ENCODE data around the gene OSER1. TPM values are rescaled to one million over a fixed set of nuclear protein-coding genes. Genes with fewer than 3 reads are reported as not detected.

OSER1 gene
- polyA plus RNA-seq, 1 of the 3 experiments (the other 2 are of a cell fraction): 22.3 TPM

DNA sequence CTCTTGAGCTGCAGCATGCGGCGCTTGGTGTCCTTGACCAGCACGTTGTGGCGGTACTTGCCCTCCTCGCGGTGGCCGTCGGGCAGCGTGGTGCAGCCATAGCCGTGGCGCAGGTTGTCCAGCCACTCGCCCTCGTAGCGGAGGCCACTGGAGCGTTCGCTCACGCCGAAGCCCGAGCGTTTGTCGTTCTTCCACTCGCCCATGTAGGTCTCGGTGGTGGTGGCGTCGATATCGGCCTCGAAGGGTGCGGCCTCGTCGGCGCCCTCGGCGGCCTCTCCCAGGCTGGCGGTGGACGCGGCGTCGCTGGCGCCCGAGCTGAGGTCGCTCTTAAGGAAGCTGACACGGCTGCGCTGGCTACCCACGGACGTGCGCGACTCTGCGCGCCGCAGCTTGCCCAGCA lies 50.9 kb downstream of the OSER1 start:
- 93% methylated on average over 8 of the region's 50 CpGs for WGBS (ENCODE audit: low lambda C conversion rate)
- H3K9ac ChIP-seq: no peak overlapping the region
- no peak overlapping the region for H3K27ac ChIP-seq (ENCODE audit: low read depth in 2 of 2, low read length in 1 of 2)
- H3K4me1 ChIP-seq (ENCODE audit: control insufficient read depth in 1 of 2, insufficient read depth in 2 of 2, low read depth in 1 of 2, low read length in 1 of 2): no peaks in the 10 kb centered on the region
- ChIA-PET CTCF (no interaction called here), POLR2A (no interaction called here)
- H4K20me1 ChIP-seq (ENCODE audit: insufficient read depth): no peaks in the 10 kb centered on the region
- no peaks in the 10 kb centered on the region for H3K9me3 ChIP-seq
- H3K9me2 ChIP-seq: no peaks in the 10 kb centered on the region
- no peaks in the 10 kb centered on the region for H3F3A ChIP-seq (replicated peaks; ENCODE audit: insufficient read depth)
- H3K27me3 ChIP-seq (ENCODE audit: insufficient read depth): no peaks in the 10 kb centered on the region
- TF ChIP-seq YY1 (IDR thresholded peaks at IDR 0.05; ENCODE audit: low read depth): no peak
- TF ChIP-seq JUND (IDR thresholded peaks at IDR 0.05): no peak
- no peak for TF ChIP-seq GABPA (IDR thresholded peaks at IDR 0.05; ENCODE audit: low read depth)
- TF ChIP-seq, protein P1, sequence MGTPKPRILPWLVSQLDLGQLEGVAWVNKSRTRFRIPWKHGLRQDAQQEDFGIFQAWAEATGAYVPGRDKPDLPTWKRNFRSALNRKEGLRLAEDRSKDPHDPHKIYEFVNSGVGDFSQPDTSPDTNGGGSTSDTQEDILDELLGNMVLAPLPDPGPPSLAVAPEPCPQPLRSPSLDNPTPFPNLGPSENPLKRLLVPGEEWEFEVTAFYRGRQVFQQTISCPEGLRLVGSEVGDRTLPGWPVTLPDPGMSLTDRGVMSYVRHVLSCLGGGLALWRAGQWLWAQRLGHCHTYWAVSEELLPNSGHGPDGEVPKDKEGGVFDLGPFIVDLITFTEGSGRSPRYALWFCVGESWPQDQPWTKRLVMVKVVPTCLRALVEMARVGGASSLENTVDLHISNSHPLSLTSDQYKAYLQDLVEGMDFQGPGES (IDR thresholded peaks at IDR 0.05; ENCODE audit: low read depth, low read length): no peak
- no peak for TF ChIP-seq RAD21 (IDR thresholded peaks at IDR 0.05; ENCODE audit: low read length)
- TF ChIP-seq, protein P2, sequence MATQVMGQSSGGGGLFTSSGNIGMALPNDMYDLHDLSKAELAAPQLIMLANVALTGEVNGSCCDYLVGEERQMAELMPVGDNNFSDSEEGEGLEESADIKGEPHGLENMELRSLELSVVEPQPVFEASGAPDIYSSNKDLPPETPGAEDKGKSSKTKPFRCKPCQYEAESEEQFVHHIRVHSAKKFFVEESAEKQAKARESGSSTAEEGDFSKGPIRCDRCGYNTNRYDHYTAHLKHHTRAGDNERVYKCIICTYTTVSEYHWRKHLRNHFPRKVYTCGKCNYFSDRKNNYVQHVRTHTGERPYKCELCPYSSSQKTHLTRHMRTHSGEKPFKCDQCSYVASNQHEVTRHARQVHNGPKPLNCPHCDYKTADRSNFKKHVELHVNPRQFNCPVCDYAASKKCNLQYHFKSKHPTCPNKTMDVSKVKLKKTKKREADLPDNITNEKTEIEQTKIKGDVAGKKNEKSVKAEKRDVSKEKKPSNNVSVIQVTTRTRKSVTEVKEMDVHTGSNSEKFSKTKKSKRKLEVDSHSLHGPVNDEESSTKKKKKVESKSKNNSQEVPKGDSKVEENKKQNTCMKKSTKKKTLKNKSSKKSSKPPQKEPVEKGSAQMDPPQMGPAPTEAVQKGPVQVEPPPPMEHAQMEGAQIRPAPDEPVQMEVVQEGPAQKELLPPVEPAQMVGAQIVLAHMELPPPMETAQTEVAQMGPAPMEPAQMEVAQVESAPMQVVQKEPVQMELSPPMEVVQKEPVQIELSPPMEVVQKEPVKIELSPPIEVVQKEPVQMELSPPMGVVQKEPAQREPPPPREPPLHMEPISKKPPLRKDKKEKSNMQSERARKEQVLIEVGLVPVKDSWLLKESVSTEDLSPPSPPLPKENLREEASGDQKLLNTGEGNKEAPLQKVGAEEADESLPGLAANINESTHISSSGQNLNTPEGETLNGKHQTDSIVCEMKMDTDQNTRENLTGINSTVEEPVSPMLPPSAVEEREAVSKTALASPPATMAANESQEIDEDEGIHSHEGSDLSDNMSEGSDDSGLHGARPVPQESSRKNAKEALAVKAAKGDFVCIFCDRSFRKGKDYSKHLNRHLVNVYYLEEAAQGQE (IDR thresholded peaks at IDR 0.05; ENCODE audit: low read depth, low read length): no peak
- no peak for TF ChIP-seq SMC3 (IDR thresholded peaks at IDR 0.05; ENCODE audit: low read depth, low read length)
- H3K79me2 ChIP-seq (ENCODE audit: insufficient read depth): no peaks in the 10 kb centered on the region
- H3K4me2 ChIP-seq: no peak overlapping the region
- H2AFZ ChIP-seq (ENCODE audit: low read depth): no peak overlapping the region
- no peak overlapping the region for H3K4me3 ChIP-seq (ENCODE audit: low read depth in 2 of 2, low read length in 1 of 2)
- no peaks in the 10 kb centered on the region for H3K36me3 ChIP-seq (replicated peaks in 1 of 2; ENCODE audit: control insufficient read depth in 1 of 2, insufficient read depth in 2 of 2, low read length in 1 of 2)
- no peak for DNase-seq

DNA sequence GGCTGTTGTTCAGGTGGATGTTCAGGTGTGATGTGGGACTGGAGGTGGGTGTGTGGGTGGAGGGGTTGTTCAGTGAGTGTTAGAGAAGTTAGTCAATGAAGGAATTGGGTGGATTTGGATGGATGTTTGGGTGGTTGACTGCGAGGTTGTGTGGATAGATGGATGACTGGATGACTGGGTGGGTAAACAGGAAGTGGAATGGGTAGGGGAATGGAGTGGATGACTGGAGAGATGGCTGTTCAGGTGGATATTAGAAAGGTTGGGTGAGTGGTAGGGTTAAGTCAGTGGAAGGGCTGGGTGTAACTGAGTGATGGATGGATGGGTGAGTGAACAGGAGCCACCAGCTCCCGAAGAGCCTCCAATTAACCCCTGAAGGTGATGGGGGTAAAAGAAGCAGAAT lies 51.4 kb downstream of the OSER1 start:
- no peak overlapping the region for H3K4me2 ChIP-seq
- no peak for DNase-seq
- H2AFZ ChIP-seq (ENCODE audit: low read depth): no peak overlapping the region
- no peaks in the 10 kb centered on the region for H3K4me1 ChIP-seq (ENCODE audit: control insufficient read depth in 1 of 2, insufficient read depth in 2 of 2, low read depth in 1 of 2, low read length in 1 of 2)
- H3F3A ChIP-seq (replicated peaks; ENCODE audit: insufficient read depth): no peaks in the 10 kb centered on the region
- H3K9me3 ChIP-seq: no peaks in the 10 kb centered on the region
- POLR2A ChIA-PET: no interaction called here
- no peak overlapping the region for H3K4me3 ChIP-seq (ENCODE audit: low read depth in 2 of 2, low read length in 1 of 2)
- H3K27ac ChIP-seq (ENCODE audit: low read depth in 2 of 2, low read length in 1 of 2): no peak overlapping the region
- CTCF ChIA-PET: interaction anchor here (1.7 kb wide), 1 partner anchor 42 kb away, joined by 7 read pairs; no protein-coding TSS in a partner anchor
- 88% methylated on average over 2 of the region's 2 CpGs for WGBS (ENCODE audit: low lambda C conversion rate)
- H3K79me2 ChIP-seq (ENCODE audit: insufficient read depth): no peaks in the 10 kb centered on the region
- H3K9me2 ChIP-seq: no peaks in the 10 kb centered on the region
- H3K9ac ChIP-seq: no peak overlapping the region
- no peaks in the 10 kb centered on the region for H3K27me3 ChIP-seq (ENCODE audit: insufficient read depth)
- no peaks in the 10 kb centered on the region for H4K20me1 ChIP-seq (ENCODE audit: insufficient read depth)
- no peaks in the 10 kb centered on the region for H3K36me3 ChIP-seq (replicated peaks in 1 of 2; ENCODE audit: control insufficient read depth in 1 of 2, insufficient read depth in 2 of 2, low read length in 1 of 2)
- TF ChIP-seq, protein P3, sequence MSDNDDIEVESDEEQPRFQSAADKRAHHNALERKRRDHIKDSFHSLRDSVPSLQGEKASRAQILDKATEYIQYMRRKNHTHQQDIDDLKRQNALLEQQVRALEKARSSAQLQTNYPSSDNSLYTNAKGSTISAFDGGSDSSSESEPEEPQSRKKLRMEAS (IDR thresholded peaks at IDR 0.05; ENCODE audit: low read depth): no peak
- TF ChIP-seq, protein P4, sequence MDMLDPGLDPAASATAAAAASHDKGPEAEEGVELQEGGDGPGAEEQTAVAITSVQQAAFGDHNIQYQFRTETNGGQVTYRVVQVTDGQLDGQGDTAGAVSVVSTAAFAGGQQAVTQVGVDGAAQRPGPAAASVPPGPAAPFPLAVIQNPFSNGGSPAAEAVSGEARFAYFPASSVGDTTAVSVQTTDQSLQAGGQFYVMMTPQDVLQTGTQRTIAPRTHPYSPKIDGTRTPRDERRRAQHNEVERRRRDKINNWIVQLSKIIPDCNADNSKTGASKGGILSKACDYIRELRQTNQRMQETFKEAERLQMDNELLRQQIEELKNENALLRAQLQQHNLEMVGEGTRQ (IDR thresholded peaks at IDR 0.05; ENCODE audit: borderline replicate concordance, low read depth, low read length): no peak
- TF ChIP-seq EP300 (IDR thresholded peaks at IDR 0.05; ENCODE audit: borderline replicate concordance in 1 of 2, low read depth in 1 of 2, low read length in 1 of 2): no peak
- TF ChIP-seq MXI1 (IDR thresholded peaks at IDR 0.05; ENCODE audit: low read depth, low read length): no peak
- no peak for TF ChIP-seq YY1 (IDR thresholded peaks at IDR 0.05; ENCODE audit: low read depth)
- TF ChIP-seq TAF1 (IDR thresholded peaks at IDR 0.05; ENCODE audit: borderline replicate concordance, low read depth, low read length): no peak
- TF ChIP-seq SIN3A (IDR thresholded peaks at IDR 0.05; ENCODE audit: borderline replicate concordance, low read depth, low read length): no peak
- TF ChIP-seq, protein P2 (IDR thresholded peaks at IDR 0.05; ENCODE audit: low read depth, low read length): no peak
- TF ChIP-seq, protein P5, sequence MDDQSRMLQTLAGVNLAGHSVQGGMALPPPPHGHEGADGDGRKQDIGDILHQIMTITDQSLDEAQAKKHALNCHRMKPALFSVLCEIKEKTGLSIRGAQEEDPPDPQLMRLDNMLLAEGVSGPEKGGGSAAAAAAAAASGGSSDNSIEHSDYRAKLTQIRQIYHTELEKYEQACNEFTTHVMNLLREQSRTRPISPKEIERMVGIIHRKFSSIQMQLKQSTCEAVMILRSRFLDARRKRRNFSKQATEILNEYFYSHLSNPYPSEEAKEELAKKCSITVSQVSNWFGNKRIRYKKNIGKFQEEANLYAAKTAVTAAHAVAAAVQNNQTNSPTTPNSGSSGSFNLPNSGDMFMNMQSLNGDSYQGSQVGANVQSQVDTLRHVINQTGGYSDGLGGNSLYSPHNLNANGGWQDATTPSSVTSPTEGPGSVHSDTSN (IDR thresholded peaks at IDR 0.05): no peak
- no peak for TF ChIP-seq RAD21 (IDR thresholded peaks at IDR 0.05; ENCODE audit: low read length)
- TF ChIP-seq, protein P6, sequence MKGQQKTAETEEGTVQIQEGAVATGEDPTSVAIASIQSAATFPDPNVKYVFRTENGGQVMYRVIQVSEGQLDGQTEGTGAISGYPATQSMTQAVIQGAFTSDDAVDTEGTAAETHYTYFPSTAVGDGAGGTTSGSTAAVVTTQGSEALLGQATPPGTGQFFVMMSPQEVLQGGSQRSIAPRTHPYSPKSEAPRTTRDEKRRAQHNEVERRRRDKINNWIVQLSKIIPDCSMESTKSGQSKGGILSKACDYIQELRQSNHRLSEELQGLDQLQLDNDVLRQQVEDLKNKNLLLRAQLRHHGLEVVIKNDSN (IDR thresholded peaks at IDR 0.05; ENCODE audit: borderline replicate concordance, low read depth): no peak

Data from SK-N-SH (cell line).